ENCODE results near the gene RC3H1. TPM values are rescaled to one million over a fixed set of nuclear protein-coding genes. Genes with fewer than 3 reads are reported as not detected.

RC3H1 gene, protein sequence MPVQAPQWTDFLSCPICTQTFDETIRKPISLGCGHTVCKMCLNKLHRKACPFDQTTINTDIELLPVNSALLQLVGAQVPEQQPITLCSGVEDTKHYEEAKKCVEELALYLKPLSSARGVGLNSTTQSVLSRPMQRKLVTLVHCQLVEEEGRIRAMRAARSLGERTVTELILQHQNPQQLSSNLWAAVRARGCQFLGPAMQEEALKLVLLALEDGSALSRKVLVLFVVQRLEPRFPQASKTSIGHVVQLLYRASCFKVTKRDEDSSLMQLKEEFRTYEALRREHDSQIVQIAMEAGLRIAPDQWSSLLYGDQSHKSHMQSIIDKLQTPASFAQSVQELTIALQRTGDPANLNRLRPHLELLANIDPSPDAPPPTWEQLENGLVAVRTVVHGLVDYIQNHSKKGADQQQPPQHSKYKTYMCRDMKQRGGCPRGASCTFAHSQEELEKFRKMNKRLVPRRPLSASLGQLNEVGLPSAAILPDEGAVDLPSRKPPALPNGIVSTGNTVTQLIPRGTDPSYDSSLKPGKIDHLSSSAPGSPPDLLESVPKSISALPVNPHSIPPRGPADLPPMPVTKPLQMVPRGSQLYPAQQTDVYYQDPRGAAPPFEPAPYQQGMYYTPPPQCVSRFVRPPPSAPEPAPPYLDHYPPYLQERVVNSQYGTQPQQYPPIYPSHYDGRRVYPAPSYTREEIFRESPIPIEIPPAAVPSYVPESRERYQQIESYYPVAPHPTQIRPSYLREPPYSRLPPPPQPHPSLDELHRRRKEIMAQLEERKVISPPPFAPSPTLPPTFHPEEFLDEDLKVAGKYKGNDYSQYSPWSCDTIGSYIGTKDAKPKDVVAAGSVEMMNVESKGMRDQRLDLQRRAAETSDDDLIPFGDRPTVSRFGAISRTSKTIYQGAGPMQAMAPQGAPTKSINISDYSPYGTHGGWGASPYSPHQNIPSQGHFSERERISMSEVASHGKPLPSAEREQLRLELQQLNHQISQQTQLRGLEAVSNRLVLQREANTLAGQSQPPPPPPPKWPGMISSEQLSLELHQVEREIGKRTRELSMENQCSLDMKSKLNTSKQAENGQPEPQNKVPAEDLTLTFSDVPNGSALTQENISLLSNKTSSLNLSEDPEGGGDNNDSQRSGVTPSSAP
- 41.1 TPM for total RNA-seq
- long read RNA-seq, full-length matches to known transcripts = 2 of 41 reads
- long read RNA-seq, partial matches to known transcripts = 23 of 41 reads
- long read RNA-seq, other reads (novel, unspliced or antisense) = 16 of 41 reads

DNA sequence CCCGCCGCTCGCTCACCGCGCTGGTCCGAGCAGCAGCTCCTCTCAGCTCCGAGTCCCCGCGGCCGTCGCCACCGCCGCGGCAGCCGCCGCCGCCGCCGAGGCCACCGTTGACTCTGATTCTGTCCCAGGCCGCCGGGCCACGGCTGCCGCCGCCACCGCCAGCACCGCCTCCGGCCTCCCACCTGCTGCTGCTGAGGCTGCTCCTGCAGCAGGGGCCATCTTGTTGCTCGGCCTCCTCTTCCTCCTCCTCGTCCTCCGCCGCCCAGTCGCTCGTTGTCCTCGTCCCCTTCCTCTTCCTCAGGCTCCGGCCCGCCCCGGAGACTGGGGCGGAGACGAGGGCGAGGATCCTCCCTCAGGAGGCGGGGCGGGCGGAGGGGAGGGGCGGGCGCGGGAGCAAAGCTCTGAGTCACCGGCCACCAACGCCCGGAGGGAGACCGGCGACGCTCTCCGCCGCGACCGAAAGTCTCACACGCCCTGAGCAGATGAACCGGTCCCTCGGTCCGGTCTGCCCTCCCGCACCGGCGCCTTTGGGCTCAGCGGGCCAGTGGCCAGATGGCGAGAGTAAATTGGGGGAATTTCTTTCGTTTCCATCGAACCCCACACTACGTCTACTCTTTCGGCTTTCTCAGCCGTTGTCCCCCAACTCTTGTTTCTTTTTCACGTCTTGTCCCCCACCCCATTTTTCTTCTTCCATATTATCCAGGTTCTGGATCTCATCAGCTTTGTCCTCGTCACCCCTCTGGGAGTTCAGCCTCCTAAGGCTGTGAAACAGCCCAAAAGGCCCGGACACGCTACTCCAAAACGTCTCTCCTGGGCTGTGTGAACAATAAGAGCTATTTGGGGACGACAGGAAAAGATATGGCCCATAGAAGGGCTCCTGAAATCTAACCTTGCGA, at the start of gene RC3H1:
Gene RC3H1, minus strand, starts transcription at position 278 of the 896 bp plus-strand sequence. CDS start 29,372 bp downstream, outside the sequence.
- Histone ChIP-seq H3K9me3 (no peaks in the 10 kb centered on the region), H3K4me3 (peak within 1 kb of the TSS; percentile 89), H3K27ac (peak within 1 kb of the TSS; percentile 96), H3K27me3 (ENCODE audit: low read depth) (no peaks in the 10 kb centered on the region), H3K4me1 (peaks cover 48% of the 10 kb centered on the region), H3K36me3 (no peaks in the 10 kb centered on the region)
- TF ChIP-seq, protein P1, sequence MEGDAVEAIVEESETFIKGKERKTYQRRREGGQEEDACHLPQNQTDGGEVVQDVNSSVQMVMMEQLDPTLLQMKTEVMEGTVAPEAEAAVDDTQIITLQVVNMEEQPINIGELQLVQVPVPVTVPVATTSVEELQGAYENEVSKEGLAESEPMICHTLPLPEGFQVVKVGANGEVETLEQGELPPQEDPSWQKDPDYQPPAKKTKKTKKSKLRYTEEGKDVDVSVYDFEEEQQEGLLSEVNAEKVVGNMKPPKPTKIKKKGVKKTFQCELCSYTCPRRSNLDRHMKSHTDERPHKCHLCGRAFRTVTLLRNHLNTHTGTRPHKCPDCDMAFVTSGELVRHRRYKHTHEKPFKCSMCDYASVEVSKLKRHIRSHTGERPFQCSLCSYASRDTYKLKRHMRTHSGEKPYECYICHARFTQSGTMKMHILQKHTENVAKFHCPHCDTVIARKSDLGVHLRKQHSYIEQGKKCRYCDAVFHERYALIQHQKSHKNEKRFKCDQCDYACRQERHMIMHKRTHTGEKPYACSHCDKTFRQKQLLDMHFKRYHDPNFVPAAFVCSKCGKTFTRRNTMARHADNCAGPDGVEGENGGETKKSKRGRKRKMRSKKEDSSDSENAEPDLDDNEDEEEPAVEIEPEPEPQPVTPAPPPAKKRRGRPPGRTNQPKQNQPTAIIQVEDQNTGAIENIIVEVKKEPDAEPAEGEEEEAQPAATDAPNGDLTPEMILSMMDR (IDR thresholded peaks at IDR 0.05) = no peak
- ATAC-seq (peak; percentile 97 to 98), DNase-seq (peak; percentile 93)
- intact Hi-C loops (cut with DNase I) = no loop called here

DNA sequence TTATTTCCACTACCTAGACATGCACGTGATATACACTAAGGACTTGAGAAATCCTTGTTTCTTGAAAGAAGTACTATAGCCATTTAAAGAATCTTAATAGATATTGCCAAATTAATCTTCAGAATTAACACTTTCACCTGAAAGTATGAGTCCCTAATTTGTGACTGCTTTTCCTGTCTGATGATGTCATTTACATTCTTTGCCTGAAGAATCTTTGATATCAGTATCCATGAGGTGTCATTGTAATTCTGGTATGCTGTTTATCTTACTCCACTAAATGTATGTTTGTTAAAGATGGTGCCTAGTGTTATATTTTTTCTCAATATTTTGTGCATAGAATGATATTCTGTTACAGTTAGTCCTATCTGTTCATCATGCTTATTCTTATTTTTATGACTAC, 48.5 kb upstream of the RC3H1 start:
- intact Hi-C loops (cut with DNase I) = no loop called here
- H3K36me3 ChIP-seq = no peaks in the 10 kb centered on the region
- no peaks in the 10 kb centered on the region for H3K4me1 ChIP-seq
- no peak for ATAC-seq
- H3K4me3 ChIP-seq = no peak overlapping the region
- no peaks in the 10 kb centered on the region for H3K27me3 ChIP-seq (ENCODE audit: low read depth)
- no peak for DNase-seq
- H3K27ac ChIP-seq = no peak overlapping the region
- TF ChIP-seq, protein P1 (IDR thresholded peaks at IDR 0.05) = no peak
- no peaks in the 10 kb centered on the region for H3K9me3 ChIP-seq

DNA sequence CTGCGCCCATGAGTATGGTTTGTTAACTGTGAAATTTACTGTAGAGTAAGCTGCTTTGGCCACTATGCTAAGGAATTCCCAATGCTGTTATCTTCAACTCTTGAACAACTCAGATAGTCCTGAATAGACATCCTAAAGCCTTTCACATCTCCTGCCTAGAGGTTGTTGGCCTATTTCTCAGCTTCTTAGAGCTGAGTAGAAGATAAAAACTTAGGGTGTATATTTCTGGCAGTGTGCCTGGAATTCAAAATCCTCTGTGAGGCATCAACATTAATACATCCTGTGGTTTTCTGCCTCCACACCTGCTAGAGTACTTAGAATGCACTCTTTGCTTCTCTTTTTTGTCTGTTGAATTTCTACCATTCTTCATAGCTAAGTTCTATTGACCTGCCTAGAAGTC, 45.8 kb upstream of the RC3H1 start:
- Histone ChIP-seq H3K4me1 (no peaks in the 10 kb centered on the region), H3K36me3 (no peaks in the 10 kb centered on the region), H3K27ac (no peak overlapping the region), H3K9me3 (no peaks in the 10 kb centered on the region), H3K4me3 (no peak overlapping the region), H3K27me3 (ENCODE audit: low read depth) (no peaks in the 10 kb centered on the region)
- DNase-seq (no peak), ATAC-seq (no peak)
- intact Hi-C loops (cut with DNase I) = no loop called here
- TF ChIP-seq, protein P1 (IDR thresholded peaks at IDR 0.05) = no peak

DNA sequence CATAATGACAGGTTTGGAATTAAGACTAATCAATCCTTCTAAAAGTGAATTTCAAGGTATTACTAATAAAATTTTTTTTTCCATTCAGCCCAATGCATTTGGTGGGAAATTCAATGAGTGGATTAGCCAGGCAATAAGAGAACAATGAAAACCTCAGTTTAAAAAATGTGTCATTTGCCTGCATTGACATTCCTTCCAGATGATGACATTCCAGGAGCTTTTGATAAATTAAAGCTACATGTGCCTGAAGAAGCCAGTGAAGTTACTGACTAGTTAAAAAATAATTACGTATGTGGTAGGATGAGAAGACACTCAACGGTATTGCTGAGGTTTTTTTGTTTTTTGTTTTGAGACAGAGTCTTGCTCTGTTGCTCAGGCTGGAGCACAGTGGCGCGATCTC, 37.9 kb upstream of the RC3H1 start:
- Histone ChIP-seq H3K4me3 (no peak overlapping the region), H3K9me3 (no peaks in the 10 kb centered on the region), H3K36me3 (no peaks in the 10 kb centered on the region), H3K27me3 (ENCODE audit: low read depth) (no peaks in the 10 kb centered on the region), H3K4me1 (no peaks in the 10 kb centered on the region), H3K27ac (no peak overlapping the region)
- TF ChIP-seq, protein P1 (IDR thresholded peaks at IDR 0.05) = no peak
- ATAC-seq = no peak
- intact Hi-C loops (cut with DNase I) = no loop called here
- DNase-seq = no peak
